Measurements from ENCODE around the gene GCN1.

Gene GCN1

DNA sequence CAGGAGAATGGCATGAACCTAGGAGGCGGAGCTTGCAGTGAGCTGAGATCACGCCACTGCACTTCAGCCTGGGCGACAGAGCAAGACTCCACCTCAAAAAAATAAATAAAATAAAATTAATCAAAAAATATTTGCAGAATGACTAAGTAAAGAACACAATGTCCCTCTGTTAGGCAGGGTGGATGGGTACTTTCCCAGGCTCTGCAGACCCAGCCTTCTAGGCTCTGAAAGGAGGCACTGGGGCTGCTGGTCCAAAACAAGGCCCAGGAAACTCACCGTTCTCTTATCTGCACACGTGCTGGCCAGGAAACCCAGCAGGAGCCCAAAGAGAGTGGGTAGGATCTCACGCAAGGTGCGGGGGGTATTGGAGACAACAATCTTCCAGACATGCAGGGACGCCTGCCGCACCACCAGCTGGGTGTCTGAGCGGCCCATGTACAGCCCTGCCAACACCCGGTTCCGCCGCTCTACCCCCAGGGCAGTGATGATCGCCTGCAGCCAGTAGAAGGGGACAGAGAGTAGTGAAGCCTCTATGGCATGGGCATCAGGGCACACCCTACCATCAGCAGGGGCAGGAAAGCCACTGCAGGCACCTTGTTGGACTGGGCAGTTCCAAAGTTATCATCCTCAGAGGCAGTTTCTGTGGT, 52.2 kb downstream of the GCN1 start:
- no peak for DNase-seq (ENCODE audit: low read depth in 1 of 2, low spot score in 1 of 2)

DNA sequence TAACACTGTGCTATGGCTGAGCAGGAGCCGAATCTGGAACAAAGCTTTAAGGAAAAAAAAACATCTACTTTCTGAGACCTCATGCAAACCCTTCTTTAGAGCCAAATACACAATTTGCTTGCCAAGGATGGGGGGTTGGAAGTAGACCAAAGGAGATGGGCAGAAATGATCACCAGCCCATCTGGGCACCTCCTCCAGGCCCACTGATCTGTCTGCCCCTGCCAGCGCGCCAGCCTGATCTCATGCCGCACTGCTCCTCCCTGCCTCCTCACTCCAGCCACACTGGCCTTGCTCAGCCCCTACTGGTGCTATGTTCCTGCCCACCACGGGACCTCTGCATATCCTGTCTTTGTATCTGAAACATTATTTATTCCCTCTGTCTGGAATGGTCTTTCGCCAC, 53.2 kb downstream of the GCN1 start:
- DNase-seq (ENCODE audit: low read depth in 1 of 2, low spot score in 1 of 2), result no peak

DNA sequence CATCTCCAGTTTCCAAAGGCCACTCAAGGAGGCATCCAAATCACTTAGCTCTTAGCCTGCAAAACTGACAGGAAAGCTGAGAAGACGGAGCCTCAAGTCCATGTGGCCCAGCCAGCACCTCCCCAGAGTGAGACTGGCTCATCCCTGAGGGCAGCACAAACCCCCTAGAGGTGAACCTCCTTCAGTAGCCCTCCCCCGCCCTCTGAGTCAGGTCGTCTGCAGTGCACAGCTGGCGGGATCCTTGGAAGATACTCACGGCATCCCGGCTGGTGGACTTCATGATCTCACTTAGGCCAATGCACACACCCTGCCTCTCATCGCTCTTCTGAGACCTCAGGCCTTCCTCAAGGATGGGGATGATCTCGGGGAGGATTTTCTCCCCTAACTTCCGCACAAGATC, 53.9 kb downstream of the GCN1 start:
- no peak for DNase-seq (ENCODE audit: low read depth in 1 of 2, low spot score in 1 of 2)

DNA sequence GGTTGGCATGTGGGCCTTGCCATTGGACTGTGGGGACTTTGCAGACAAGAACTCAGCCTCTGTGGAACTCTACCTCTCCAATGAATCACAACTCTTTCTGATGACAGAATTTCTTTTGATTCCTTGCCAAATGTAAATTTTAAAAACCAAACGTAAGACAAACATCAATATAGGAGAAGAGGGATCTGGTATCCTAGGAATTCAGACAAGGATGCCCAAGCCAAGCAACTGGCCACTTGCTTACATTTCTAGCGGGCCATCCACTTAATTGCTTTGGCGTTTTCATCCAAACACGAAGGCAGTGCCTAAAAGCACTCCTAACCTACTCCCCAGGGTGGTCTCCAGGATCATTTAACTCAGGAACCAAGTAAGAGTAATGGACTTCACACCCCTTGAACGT, 54.6 kb downstream of the GCN1 start:
- DNase-seq (ENCODE audit: low read depth in 1 of 2, low spot score in 1 of 2), result no peak

DNA sequence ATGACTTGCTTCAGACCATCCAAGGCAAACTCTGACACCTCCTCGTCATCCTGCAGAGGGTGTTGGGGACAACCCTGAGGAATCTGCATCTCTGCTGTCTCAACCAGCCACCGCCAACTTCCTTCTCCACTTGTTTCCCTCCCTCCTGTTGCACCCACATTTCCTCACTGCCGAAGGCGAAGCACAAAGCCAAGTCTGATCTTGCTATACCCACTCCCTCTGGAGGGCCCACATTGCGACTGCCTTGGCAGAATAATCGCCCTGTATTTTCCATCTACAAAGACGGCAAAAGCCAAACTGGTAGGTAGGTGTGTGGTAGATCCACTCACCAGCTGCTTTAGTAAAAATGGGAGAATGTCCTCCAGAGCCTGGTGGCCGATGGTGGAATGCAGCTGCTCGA, 56.1 kb downstream of the GCN1 start:
- no peak for DNase-seq (ENCODE audit: low read depth in 1 of 2, low spot score in 1 of 2)

DNA sequence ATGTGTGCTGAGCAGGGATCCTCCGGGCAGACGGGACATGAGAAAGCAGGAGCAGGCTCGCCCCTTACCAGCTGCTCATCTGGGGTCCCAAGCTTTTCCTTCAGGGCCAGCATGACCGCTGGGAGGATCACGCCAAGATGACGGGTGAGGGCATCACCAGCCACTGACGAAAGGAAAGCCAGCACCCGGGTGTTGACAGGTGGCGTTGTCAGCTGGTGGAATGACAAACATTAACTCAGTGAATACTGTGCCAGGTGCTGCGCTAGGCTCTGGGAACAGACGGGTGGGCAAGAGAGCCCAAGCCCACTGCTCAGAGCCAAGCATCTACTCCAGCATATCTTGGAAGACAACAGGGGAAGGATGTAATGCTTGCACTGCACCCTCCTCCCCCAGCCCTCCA, 56.7 kb downstream of the GCN1 start:
- DNase-seq (ENCODE audit: low read depth in 1 of 2, low spot score in 1 of 2), result no peak

DNA sequence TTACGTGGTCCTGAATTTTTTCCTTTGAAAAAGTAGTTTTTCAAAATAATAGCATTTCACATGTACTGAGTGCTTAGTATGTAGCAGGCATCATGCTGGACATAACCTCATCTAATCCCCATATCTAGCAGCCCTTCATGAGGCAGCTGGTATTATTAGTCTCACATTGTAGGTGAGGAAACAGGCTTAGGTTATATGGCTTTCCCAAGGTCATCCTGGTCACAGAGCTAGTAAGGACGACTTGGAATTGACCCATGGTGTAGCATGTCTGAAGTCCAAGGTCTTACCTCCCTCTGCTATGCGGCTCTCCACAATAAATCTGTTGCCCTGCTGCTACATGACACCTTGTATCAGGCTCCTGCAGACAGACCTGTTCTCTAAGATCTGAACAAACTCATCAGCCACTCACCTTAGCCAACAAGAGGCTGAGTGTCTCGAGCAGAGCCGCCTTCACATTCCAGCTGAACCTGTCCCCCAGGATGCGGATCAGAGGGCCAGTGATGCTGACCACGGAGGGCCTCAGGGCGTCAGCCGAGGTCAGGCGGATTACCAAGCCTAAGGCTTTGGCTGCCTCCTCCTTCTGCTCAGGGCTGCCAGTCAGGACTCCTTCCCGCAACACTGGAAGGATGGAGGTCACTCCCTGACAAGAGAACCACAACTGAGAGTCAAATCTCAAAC, 58.3 kb downstream of the GCN1 start:
- no peak for DNase-seq (ENCODE audit: low read depth in 1 of 2, low spot score in 1 of 2)

DNA sequence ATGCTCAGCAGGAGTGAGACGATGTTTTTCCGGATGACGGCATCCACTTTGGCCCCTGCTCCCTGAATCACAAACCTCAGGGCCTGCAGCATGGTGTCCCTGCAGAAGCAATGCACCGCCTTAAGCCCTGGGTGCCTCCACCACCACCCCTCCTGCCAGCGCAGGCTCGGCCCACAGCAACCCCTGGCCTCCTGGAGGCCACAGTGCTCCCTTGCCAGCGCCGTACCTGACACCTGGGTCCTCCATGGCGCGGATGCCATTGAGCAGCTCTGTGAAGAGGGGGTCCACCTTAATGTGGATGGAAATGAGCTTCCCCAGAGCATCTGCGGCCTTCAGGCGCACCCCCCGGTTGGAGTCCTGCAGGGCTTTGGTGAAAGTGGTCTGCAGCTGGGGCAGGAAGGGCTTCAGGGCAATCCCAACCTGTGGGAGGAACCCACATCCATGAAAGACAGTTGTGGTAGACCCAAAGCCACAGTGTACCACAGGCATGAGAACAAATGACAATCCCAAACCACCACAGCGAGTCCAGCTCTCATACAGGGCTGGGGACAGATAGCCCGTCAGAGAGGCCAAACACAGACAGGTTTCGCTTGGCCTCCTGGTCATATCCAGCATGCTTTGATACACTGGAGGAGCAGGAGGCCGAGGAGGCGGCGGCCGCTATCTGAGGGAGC, 60.1 kb downstream of the GCN1 start:
- DNase-seq (ENCODE audit: low read depth in 1 of 2, low spot score in 1 of 2), result no peak

DNA sequence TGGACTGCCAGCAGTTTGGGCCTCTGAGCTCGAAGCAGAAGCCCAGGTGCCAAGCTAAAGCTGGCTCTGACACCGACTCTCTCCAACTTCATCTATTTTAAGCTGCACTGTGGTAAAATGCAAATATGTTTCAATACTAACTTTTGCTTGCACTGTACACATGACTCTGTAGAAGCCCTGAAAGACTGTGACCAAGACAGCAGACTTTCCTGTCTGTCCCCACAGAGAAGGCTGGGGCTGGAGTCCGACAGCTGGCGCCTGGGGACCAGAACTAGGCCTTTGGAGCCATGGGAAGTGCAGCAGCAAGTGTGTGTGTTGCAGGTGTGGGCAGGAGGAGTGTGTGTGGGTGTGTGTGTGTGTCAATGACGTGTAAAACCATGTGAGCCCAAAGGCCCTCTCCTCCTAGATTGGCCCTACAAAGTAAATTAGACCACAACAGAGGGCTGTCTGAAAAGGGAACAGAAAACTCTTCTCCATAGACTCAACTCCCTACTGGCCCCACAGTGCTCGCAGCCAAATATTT, 61.6 kb downstream of the GCN1 start:
- no peak for DNase-seq (ENCODE audit: low read depth in 1 of 2, low spot score in 1 of 2)

DNA sequence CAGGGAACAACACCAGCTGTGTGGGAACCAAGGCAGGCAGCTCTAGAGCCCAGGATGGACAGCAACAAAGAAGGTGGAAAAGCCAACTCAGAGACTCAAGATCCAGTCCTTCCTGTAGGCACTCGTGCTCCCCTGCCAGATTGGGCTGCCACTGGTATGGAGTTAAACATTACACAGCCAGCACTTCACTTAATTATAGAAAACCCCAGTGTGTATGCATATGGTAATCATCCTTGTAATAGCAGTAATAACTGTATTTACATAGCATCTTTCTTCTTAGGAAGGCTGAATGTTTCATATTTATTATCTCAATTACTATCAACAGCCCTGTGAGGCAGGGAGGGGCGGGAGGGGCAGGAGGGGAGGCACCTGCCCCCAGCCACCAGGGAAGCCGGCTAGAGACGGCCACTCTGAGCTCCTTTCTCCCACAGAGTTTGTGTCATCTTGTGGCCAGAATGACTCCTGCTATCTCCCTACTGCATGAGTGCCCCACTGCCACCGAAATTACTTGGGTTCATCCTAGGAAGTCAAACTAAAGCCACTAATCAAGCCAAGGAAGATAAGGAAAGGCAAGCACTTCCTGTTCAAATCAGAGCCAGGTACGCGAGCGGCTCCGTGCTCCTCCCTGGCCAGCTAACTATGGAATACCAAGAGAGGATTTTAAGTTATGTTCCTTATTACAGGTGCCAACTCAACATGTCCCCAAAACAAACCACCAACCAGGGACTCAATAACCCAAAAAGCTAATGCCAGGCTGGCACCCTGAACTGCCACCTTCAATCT, 62.3 kb downstream of the GCN1 start:
- DNase-seq (ENCODE audit: low read depth in 1 of 2, low spot score in 1 of 2), result no peak

DNA sequence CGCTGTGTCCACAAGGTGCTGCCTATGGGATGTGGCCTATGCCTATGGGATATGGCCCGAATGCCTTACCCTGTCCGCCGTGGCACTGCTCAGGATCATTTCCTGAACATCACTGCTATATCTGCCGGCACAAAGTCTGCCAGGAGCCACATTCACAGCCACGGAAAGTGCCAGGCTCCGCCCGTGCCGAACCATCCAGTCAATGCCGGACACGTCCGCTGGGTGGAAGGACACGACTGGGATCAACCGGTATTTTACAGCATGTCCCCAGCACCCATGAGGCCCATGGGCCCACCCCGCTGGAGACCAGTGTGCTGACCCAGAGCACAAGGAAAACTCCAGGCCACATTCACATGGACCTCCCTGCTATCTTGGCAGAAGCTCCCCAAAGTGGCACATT, 63.4 kb downstream of the GCN1 start:
- no peak for DNase-seq (ENCODE audit: low read depth in 1 of 2, low spot score in 1 of 2)

DNA sequence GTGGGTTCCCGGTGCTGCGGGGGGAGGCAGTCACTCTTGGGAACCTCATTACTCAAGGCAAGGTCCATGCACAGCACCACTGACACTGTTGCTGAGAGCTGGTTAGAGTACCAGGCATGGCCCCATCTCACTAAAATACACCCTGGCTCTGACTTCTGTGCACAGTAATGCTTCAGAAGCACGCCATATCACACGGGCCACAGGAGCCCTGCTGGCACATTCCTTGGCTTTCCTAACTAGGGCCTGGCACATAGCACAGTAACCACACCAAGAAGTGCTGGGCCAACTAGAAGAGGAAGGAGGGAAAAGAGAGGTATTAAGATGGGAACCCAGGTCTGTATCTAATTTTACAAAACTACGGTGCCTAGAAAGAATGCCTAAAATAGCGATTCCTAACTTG, 64.5 kb downstream of the GCN1 start:
- DNase-seq (ENCODE audit: low read depth in 1 of 2, low spot score in 1 of 2), result no peak

DNA sequence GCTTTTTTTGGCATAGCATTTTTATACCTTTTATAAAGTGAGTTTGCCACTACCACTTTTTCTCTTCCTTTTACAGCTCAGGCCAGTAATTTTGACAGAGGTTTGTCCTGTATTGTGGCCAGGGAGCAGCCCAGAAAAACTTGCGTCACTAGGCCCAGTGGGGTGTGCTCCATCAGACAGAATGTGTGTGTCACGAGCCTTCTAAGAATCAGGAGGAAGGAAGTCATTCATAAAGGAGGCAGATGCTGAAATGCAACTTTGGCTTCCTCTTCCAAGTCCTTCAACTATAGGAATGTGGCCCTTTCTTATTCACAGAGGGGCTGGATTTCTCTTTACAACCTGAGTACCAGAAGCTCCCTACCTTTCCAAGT, 67.9 kb downstream of the GCN1 start:
- no peak for DNase-seq (ENCODE audit: low read depth in 1 of 2, low spot score in 1 of 2)

DNA sequence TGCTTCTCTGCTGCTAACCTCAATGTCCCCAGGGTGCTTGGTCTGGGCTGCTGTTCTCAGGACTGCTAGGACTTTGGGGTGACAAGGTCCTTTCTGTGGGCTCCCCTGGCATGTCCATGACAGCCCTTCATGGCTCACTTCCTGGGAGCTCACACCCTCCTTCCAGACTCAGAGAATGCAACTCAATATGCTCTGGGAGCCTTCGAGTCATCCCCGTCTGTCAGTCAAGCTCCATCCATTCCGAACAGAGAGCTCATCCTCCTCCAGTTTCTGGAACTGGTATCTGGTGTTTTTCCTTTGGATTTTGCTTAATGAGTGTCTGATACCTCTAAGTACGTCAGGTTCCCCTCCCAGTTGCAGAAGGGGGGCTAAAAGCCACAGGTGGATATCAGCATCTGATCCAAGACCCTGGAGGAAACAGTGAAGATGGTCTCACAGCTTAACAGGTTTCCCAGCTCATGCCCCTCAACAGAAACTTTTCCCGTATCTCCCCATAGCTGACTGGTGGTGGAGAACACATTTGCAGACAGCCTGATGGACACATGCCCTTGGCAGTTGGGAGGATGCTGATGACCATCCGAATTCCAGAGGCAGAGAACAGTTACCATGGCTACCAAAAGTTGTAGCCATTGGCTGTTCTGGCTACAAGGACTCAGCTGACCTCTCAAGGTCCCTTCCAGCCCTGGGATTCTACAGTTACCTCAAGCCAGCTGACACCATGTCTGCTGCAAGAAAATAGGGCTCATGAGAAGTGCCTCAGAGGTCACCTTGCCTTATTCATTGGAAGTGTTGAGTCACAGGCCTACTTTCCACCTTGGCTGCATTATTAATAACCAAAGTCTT, 68.5 kb downstream of the GCN1 start:
- no peak for DNase-seq (ENCODE audit: low read depth in 1 of 2, low spot score in 1 of 2)

DNA sequence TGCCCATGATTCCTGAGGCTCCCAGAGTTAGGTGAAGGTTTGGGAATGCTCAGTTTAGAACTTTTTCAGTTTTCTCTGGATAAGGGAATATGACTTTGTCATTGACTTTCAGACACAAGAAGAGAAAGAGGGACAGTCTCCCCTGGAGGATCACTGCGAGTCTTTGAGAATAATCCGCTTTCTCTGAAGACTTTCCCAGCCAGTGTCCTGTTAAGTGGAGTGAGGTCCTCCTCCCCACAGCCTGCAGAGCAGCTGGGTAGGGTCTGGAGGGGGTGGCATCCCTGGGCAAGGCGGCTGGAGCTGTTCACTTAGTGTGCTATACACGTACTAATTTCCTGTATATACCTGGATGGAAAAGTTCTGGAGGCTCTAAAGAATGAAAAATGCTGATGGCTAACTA, 69.5 kb downstream of the GCN1 start:
- no peak for DNase-seq (ENCODE audit: low read depth in 1 of 2, low spot score in 1 of 2)

DNA sequence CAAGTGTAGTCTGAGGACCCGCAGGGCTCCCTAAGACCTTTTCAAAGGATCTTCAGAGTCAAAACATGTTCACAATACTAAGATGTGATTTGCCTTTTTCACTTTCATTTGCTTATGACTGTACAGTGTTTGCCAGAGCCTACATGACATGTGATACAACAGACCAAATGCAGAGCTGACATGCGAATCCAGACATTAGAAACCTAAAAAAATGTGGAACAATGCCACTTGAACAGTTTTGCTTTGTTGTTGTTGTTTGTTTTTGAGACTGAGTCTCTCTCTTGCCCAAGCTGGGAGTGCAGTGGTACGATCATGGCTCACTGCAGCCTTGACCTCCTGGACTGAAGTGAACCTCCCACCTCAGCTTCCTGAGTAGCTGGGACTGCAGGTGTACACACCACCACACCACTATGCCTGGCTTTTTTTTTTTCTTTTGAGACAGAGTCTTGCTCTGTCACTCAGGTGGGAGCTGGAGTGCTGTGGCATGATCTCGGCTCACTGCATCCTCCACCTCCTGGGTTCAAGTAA, 72.7 kb downstream of the GCN1 start:
- no peak for DNase-seq (ENCODE audit: low read depth in 1 of 2, low spot score in 1 of 2)

DNA sequence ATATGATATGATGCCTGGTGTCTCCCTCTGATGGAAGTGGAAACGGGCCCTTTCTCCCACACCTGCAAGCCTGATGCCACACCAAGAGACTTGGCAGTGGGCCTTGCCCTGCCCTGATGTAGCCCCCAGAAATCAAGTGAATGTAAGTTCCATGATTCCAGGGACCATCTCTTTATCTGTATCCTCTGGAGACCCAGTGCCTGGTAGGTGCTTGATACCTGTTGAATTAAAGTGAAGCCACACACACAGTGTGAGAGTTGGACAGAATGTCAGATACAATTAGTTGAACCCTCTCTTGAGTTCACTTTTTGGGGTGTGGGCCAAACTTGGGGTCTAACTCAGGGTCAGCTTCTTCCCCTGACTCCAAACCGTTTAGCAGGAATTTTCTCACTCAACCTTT, 73.2 kb downstream of the GCN1 start:
- DNase-seq (ENCODE audit: low read depth in 1 of 2, low spot score in 1 of 2), result no peak

DNA sequence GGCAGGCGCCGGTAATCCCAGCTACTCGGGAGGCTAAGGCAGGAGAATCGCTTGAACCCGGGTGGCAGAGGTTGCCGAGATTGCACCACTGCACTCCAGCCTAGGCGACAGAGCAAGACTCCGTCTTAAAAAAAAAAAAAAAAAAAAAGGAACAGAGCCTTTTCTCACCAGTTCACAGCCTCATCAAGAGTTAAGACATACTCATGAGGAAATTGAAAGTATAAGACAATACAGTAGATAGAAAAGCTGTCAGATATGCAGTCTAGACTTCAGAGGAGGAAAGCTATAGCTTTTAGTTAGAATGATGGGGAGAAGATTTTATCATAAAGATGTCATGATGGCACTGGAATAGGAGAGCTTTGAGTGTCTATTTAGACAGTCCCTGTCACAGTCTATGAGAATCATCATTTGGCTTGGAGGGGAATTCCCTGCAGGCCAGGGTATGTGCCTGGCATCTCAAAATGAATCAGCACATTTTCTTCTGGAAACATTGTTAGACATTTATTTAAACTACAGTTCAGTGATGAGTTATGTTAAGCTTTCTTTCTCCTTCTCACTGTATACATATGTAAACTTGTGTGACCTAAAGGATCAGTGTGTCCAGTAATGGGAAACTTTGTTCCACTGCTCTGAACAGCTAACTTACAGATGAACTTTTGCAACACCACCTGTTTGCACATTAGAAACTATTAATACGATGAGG, 75.1 kb downstream of the GCN1 start:
- no peak for DNase-seq (ENCODE audit: low read depth in 1 of 2, low spot score in 1 of 2)

DNA sequence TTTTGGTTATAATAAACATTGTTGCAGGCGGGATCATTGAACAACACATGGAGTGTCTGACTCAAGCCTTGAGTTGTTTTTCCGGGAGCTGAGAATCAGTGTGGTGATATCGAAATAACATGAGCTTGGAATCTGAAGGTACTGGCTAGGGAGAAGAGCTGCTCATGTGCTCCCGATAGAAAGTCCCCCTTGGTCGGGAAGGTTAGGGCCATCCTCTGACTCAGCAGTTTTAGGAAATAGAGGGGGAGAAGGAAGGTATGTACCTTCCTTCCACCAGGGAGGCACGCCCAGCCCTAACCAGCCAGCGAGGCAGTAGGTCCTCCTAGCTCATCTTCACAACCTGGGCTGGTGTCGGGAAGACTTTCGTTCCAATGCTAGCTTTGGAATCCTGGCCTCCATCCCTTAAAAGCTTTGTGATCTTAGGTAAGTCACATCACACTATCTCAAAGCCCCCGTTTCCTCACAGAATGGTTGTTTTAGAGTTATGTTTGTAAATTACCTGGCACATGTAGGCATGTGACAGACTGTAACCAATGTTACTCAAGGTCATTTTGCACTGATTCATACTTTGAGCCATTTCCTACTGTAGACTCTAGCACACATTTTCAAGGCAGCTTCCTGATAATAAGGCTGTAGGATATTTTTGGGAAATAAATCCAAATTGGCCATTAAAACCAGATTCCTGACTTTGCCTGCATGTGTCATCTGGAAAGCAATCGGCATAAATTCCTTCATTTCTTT, 76.0 kb downstream of the GCN1 start:
- no peak for DNase-seq (ENCODE audit: low read depth in 1 of 2, low spot score in 1 of 2)
